HL-60/S4 treated with phorbol 12-myristate 13-acetate at 8.2 ng/mL for 4 days and 3 days (cell line): ENCODE data around the gene ELOVL6.

Experiments used
- in situ Hi-C: fragments of 300-500 bp; cut with MboI; formaldehyde crosslinking; loops from 2 replicates; pipeline ENCODE4 v1.15.0; 2022; ENCODE audit warnings: low sequenced_read_pairs

The ELOVL6 gene

DNA sequence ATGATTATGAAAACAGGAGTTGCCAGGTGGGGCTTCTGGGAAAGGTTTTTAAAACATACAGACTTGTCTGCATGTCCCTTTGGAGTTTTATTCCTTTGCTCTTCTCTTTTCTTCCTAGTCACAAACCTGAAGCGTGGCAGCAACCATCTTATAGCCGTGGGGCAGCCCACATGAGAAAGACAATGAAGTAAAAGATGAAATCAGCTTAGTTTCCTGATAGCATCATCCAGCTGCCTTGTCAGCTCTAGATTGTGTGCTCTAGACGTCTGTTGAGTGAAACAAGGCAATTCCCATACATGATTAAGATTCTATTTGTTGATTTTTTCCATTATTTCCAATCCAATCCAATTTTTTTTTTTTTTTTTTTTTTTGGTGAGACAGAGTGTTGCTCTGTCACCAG, 68.9 kb downstream of the ELOVL6 start:
- in situ Hi-C loops, result no loop called here

DNA sequence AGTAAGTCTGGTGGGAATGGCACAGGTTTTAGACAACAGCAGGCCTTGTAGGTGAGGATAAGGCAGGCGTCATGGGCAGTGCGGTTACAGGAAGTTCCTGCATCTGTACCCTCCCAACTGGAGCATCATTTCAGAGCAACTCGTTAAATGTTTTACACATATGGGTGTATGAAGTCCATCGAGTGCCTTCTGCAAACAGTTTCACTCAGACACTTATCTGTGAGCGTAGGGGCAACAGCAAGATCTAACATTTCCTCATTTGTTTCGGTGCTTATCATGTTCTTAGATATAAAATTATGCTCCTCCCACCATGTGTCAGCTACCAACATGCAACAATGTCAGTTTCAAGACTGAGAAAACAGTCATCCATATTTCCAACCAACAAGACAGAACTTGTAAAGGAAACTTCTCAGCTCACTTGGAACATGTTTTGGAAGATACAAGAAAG, 69.9 kb downstream of the ELOVL6 start:
- in situ Hi-C loops, result no loop called here

DNA sequence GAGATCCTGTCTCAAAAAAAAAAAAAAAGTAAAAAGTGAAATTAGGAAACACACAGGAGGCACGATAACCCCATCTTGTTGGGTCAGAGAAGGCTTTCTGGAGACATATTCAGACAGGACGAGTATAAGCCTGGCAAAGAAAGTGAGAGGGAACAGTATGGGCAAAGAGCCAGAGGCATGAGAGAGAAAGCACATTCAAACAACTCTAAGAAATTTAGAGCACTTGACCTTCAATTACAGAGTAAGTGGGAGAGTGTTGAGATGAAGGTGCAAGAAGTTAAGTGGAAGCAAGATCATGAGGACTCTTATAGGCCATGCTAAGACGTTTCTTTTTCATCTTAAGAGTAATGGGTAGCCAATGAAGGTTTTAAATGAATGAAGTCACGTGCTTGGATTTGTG, 70.4 kb downstream of the ELOVL6 start:
- in situ Hi-C loops, result no loop called here

DNA sequence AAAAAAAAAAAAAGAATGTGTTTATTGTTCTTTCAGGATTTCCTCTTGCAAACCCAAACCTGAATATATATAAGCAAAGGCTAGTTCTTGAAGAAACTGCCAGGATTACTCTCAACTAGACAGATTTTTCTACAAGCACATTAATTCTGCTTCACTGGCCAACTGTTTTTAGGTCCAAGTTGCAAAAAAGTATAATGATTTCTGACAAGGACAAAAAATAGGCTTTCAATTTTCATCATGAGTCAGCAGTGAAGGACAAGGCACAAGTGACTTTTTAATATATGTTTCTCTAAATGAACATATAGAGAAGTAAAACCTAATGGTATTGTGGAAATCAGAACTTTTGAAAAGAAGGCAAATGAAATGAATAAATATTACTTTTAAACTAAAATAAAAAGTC, 73.7 kb downstream of the ELOVL6 start:
- in situ Hi-C loops, result no loop called here

DNA sequence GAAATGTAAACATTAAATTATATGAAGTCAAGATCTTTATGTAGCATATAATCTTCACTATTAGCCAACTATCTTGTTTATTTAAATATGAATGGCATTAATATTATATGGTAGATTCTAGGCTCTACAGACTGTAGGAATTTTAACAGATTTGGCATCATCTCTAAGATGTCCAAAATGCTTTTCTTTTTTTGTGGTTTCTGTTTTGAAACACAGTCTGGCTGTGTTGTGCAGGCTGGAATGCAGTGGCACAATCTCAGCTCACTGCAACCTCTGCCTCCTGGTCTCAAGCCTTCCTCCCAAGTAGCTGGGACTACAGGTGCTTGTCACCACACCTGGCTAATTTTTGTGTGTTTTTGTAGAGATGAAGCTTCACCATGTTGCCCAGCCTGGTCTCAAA, 76.2 kb downstream of the ELOVL6 start:
- in situ Hi-C loops, result no loop called here

DNA sequence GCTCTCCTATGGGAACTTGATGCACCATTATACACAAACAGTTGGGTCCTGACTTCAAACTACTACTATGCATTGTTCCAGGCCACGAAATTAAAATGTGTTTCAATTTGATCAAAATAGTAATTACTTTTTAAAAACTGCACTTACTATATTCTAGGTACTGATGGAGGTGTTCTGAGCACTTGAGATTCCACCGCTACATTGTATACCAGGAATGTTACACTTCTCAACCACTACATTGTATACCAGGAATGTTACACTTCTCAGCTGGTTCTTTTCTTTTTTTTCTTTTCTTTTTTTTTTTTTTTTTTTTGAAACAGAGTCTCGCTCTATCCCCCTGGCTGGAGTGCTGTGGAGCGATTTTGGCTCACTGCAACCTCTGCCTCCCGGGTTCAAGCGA, 77.9 kb downstream of the ELOVL6 start:
- in situ Hi-C loops, result no loop called here

DNA sequence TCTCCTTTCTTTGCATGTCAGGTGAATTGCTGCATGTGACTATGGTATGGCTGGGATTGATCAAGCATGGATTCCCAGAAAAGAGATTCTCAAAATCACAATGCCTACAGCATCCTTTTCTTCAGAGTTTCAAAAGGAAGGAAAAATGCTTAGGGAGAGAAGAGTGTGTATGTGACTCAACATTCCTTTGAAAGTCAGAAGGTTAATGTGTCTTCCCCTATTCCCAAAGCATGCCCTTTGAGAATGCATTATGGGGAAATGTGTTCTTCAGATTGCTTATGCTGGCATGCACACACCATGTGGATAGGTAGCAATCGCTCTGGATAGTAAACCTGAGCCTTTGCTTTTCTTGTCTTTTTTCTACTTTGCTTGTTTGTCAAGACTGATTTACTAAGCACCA, 78.5 kb downstream of the ELOVL6 start:
- in situ Hi-C loops, result no loop called here

DNA sequence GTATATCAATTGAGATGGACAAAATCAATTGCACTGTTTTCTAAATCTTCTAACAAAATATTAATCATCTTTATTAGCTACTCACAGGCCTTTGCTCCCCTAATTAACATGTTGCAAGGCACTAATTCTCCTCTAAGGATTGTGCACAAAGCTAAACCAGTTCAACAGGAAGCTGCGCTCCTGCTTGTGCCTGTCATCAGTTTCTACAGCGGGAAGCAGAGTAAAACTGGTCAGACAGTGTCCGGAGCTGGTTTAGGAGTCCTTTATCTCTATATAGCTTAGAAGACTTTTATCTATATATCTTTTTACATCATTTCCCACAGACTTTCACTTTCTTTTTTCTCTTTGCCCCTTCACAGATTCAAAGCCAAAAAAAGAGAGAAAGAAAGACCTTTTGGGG, 79.1 kb downstream of the ELOVL6 start:
- in situ Hi-C loops, result no loop called here

DNA sequence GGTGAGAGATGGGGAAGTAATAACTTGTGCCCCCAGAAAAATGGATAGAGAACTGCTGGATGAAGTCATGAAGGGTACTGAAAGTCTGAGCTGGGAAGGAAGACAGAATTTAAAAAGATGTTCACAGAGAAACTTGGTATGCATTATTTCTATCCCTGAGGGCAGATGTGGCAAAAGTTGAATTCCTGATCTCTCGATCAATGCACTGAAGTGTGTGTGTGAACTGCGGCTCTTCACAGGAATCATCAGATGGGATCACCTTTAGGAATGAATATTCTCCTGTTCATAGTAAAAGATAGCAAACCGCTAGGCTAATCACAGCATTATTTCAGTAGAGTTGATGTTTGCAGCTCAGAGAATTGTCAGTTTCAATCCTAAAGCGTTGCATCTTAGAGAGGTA, 86.4 kb downstream of the ELOVL6 start:
- in situ Hi-C loops, result no loop called here

DNA sequence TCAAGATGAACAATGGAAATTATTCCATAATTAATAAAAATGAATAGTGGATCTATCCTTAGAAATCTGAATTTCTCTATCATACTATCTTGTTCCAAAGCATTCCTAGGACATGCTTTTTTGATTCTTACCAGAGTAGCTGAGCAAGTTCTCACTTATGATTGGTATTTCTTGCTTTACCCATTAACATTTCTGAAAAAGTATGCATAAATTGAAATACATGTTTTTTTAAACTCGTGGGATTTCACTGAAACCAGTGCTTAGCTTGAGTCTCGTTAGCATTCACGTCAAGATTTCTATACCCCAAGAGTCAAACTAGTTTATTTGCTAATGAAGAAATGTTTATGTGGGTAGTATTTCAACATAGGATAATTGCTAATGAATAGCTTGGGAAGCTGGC, 89.0 kb downstream of the ELOVL6 start:
- in situ Hi-C loops, result no loop called here

DNA sequence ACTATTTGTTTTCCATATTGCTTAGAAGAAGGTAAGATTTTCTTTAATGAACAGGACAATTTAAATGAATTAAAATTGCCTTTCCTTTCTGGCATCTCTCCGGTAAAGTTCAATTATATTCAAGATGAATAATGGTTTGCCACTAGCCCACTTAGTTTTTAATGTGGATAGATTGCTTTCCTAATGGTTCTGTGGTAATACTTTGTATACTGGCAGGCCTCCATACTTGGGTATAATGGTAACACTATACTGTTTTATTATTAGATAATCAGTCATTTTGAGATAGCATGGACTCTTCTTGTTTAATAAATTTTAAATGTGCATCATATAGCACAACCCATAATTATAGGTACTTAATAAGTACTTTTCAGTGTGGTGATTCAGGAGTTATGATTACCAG, 89.5 kb downstream of the ELOVL6 start:
- in situ Hi-C loops, result no loop called here

DNA sequence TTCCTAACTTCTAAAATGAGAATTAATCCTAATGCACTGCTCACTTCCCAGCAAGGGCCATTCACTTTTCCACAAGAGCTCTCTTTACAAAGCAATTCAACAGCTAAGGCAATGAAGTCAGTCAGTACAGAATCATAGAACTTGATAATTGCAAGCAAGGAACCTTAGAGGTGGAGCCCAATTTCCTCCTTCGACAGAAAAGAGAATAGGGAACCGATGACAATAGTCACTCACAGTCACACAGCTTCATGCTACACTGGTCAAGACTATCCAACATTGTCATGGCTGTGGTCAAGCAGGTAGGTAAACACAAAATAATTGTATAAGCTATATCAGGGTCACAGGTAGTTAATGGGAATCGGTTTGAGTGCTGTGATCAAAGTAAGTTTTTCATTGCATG, 90.0 kb downstream of the ELOVL6 start:
- in situ Hi-C loops, result no loop called here

DNA sequence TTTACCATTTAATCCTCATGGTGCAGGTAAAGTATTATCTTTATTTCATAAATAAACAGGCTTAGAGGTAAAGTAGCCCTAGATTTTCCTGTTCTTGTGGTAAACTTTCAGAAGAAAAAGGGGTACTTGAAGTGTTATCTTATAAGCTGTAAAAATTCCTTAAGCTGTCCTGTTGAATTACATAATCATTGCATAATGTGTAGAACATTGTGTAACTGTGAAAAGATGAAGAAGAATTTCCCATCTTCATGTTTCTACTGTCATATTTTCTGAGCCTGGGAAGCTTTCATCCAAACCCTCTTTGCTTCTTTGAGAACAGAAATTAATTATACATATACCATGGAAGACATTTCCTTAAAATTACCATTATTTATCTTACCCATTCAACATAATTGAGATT, 90.5 kb downstream of the ELOVL6 start:
- in situ Hi-C loops, result no loop called here

DNA sequence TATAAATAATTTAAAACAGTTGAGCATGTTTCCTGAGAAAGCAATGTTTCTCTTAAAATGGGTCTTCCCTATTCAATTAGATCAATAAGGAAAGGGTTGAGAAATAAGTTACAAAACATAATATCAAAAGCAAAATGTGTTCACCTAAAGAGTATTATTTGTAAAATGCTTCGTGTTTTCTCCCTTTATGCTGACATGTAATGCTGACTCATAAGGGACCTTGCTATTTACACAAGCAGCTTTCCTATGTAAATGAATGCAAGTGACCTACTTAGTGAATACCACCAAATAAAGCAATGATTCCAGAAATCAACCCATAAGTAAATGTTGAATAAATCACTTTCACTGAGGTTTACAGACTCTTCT, 91.5 kb downstream of the ELOVL6 start:
- in situ Hi-C loops, result no loop called here

DNA sequence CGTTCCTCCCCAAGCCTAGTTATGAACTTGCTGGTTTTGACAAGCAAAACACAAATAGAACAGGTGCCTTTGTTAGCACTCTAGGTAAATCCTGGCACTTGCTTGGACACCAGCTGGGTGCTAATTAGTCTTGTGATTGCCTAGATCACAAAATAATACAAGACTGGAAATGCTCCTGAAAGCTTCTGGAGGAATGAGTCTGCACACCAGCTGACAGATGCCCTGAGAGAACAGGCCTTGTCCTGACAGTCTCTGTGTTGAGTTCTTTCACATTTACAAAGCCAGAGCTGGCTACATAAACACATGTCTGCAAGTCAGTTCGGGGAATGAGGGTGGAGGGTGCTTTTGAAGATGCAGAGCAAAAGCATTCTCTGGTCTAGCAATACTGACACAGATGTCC, 93.8 kb downstream of the ELOVL6 start:
- in situ Hi-C loops, result no loop called here

DNA sequence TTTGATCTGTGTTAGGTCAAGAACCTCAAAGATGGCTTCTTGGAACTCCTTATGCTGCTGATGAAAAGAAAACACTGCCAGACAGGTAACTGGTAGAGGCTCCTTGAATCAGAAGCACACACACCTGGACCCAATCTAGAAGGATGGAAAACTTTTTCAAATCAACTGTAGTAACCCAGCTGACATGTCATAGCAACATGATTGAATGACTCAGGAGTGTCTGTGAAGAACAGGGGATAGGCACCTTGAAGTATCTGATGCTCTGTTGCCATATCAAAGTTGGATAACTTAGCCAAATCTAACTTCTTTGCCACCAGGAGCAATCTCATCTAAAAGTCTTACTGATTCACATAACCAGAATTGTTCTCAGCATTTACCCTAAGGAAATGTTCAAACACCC, 98.8 kb downstream of the ELOVL6 start:
- in situ Hi-C loops, result no loop called here

DNA sequence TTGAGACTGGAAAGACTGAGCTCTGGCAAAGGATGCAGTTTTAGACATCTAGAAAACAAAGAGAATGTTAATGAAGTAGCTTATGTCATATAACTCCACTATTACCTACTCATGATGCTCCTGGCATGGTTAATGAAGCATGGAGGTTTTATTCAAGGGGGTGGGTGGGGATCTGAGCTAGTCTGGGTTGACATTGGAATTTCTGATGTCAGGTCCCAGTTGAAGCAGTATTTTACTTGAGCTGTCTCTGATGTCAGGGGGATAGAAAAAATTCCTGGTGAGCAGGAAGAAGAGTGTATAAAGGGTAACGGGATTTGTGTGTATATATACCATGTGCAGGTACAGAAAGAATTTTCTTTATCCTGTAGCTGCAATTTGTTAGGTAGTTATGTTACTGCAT, 102.0 kb downstream of the ELOVL6 start:
- in situ Hi-C loops, result no loop called here

DNA sequence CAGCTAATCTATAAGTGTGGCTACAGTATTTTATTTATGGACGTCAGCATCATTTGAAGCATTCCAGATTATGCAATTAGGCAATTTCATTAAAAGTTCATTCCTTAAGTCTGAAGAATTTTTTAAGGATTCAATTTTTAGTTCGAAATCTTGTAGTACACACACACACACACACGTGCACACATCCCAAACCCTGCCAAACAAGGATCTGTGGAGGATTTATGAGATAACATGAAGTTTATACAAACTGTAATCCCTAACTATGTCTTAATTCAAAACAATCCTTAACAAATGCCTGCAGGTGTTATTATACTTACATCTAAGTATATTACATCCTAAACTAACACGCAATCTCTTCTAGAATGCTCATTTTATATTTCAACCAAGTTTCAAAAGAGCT, 105.8 kb downstream of the ELOVL6 start:
- in situ Hi-C loops, result no loop called here

DNA sequence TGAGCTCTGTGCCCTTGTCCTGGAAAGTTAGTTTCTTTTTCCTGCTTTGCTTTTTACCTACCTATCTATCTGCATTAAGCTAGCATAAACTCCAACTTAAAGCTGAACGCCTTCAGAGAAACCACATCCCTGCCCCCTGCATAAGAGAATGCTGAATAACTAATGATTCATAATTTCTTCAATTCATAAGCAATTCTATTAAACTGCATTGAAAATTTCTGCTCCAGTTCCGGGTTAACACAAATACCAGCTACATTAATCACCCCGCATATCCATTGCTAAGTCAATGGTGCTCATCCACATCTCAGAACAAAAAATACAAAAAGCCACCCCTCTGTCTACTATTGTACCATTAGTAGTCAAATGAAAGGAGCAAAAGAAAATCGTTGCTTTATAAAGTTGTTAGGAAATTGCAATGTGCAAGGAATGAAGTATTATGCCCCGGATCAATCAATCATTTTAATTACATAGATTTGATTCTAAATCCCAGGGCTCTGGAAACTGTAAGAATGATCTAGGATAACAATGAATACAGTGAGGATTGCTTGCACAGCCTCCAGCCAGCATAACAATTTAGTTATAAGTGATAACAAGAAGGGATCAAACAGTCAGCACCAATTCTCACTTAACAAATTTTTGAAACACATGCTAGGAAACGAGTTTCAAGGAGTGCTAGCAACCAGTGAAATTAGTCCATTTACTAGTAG, 106.8 kb downstream of the ELOVL6 start:
- in situ Hi-C loops, result no loop called here

DNA sequence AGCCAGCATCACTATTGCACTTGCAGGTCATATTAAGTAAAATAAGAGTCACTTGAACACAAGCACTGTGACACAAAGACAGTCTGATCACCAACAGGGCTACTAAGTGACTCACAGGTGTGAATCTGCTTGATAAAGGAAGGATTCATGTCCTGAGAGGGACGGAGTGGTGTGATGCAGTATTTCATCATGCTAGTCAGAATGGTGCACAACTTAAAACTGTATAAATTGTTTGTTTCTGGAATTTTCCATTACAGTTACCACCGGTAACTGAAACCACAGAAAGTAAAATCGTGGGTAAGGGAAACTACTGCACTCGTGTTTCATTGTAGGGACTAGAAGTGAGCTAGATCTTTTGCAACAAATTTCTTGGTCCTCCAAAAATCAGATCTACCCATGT, 109.7 kb downstream of the ELOVL6 start:
- in situ Hi-C loops, result no loop called here

DNA sequence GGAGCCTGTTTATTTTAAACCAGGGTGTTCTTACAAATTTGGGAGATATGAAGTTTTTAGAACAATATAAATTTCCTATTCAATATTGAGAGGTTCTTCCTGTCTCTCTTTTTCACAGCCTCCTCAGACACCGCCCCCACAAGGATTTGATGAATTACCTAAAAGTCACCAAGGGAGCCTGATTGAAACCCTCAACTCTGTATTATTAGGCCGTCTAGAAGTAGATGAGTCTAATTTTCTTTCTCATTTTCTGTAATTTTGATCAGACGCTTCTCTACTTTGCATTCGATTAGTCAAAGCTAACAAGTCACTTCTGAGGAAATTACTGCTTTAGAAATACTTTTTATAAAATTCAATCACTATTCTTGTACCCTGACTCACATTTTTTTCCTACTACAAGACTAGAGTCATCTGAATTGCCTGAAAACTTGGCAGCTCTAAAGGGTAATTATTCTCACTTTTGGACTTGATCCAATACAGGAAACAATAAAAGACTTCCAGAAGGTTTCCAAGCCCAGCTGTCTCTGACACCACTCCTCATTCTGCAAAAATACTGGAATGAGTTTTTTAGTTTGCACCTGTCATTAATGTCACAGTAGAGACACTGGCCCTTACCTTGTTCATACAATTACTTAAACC, 111.2 kb downstream of the ELOVL6 start:
- in situ Hi-C loops, result no loop called here

DNA sequence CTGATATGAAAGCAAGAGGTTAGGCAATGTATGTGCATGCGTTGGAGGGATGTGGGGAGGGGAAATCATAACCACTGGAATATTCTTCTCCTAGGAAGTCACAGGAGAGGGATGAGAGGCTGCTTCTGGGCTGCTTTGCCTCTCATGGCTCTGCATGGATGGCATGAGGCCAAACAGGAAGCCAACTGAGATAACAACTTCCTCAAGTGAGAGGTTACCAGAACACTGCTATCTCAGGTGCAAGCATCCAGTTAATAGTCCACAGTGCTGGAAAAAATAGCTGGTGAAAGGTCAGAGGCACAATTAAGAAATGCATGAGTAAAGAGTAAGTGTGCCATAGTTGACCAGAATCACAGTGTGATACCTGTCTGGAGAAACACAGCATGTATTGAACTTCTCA, 113.3 kb downstream of the ELOVL6 start:
- in situ Hi-C loops, result no loop called here

DNA sequence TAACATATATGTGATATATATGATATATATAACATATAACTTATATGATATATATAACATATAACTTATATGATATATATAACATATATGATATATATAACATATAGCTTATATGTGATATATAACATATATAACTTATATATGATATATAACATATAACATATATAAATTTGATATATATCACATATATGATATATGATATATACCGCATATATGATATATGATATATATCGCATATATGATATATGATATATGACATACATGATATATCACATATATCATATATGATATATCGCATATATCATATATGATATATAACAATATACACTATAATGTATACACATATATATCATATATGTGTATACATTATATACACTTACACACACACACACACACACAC, 114.3 kb downstream of the ELOVL6 start:
- in situ Hi-C loops, result no loop called here
